Measurements from ENCODE around the gene TMEM169. TPM values are rescaled to one million over a fixed set of nuclear protein-coding genes. Genes with fewer than 3 reads are reported as not detected.
"Not testable (repeated sequence)": the region's sequence is repeated elsewhere in the genome, so short reads cannot be mapped to it uniquely, and the experiment has no call there.

Gene TMEM169
- polyA plus RNA-seq, 1 donor: 14.0 TPM

DNA sequence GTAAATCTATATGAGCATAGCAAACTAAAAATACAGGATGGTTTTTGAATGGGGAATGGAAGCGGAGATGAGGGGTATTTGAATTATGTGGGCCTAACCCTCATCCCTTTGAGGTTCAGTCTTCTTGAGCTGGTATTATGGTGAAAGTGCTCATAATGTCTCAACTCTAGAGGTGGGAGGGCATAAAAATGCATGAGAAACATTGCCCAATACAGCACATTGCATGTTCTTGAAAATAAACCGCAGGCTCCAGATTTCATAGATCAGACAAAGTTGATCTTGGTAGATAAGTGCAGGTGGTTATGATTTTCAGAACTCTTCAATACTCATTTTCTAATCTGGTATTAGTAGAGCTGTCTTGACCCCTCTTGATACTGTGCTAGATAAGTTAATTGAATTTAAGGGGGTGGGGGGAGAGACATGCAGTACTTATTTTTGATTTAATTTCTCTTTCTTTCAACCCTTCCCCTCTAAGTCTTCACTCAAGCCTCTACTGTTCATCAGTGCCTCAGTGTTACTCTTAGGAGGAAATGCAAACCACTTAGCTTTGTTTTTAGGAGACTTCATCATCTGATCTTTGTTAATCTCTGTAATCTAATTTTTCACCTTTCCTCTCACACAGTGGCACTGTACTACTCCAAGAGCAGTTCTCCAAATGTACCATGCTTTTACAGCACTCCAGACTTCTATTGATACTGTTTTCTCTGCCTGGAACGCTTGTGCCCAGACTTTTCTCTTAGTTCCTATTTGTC, 49.6 kb downstream of the TMEM169 start:
- no peak for DNase-seq

DNA sequence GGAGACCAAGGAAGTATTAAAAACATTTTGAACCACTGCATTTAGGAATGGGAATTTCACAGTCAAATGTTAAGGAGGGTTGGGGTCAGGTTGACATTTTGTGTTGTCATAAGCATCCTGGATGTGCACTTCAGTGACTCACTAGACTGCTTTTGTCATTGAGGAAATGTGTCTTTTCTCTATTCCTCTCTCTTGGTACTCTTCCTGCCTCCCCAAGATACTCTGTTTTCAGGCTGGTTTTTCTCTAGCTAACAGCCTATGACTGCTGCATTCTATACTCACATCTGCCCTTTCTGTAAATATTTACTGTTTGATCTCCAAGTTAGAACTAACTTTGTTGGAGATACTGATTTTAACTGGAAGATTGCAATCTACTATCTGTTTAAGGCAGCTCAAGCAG, 50.9 kb downstream of the TMEM169 start:
- DNase-seq: no peak

DNA sequence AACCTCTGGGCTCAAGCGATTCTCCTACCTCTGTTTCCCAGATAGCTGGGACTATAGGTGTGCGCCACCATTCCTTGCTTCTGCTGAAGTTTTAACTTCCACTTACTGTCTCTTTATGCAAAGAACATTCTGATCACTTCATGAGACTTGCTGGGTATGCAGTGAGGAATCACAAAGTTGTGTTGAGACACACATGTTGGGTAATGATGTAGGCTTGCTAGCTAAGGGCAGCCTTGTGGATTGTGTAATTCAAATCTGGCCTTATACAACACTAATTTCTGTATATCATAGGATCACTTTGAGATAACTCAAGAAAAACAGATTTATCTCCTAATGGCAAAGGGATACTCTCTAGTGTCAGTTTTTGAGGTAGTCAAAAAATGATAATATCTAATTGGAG, 51.7 kb downstream of the TMEM169 start:
- no peak for DNase-seq

DNA sequence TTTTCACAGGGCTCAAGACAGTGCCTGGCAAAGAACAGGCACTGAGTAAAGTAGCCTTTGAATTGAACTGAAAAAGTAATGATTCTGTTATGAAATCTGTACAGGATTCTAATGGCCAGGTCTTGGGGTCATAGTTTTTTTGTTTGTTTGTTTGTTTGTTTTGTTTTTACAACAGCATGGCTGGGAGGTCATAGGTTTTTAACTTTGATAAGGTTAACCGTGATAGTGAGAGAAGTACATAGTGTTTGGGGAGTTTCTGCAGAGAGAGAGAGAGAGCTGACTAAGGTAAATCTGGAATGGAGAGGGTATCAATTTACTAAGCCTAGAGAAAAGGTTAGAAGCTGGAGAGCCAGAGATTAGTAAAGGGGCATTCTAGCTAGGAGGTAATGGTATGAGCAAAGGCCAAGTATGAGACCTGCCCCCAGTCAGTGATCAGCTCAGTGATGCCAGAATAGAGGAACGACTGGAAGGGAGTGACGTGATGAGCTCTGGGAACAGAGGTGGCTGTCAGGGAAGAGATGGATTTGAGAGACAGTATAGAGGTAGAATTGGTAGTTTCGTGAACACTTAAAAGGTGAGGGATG, 53.3 kb downstream of the TMEM169 start:
- DNase-seq: no peak

DNA sequence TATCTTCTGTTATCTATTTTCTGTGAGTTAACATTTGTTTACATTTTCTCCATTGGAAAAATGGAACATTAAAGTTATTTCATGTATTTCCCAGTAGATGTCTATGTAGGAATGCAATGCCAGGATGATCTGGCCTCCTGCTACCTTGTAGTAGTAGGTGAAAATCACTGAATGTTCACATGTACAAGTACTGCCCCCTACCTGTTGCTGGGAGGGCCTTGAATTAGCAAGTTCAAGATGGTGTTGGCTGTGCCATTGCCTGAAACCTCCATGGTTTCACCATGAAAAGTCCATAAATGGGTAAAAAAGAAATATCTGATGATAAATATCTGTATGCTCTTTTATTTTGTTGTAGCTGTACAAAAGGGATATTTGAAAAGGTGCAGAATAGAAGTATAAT, 58.2 kb downstream of the TMEM169 start:
- DNase-seq: no peak

DNA sequence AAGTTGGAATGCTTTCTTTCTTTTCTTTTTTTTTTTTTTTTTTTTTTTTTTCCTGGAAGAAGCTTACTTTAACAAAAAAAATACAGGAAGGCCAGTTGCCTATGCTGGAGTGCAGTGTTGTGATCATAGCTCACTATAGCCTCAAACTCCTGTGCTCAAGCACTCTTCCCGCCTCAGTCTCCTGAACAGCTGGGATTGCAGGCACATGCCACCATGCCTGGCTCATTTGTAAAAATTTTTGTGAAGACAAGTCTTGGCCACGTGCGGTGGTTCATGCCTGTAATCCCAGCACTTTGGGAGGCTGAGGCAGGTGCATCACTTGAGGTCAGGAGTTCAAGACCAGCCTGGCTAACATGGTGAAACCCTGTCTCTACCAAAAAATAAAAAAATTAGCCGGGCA, 59.8 kb downstream of the TMEM169 start:
- DNase-seq: not testable (repeated sequence)

DNA sequence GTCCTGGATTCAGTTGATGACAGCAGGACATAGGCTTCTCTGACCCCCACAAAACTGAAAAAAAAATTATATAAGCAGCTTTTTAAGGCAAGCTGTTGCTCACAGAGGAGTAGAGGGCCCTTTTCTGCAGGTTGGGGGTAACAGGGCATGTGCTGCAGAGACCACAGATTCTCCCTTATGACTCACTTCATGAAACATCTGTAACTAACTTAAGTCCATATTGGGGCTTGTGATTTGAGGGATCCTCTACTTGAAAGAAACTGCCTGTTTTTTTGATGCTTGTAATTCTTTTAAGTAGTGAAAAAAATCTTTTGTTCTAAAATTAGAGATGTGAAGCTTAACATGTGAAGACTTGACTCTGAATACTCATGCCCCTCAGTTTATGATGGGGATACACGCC, 60.8 kb downstream of the TMEM169 start:
- DNase-seq: no peak

DNA sequence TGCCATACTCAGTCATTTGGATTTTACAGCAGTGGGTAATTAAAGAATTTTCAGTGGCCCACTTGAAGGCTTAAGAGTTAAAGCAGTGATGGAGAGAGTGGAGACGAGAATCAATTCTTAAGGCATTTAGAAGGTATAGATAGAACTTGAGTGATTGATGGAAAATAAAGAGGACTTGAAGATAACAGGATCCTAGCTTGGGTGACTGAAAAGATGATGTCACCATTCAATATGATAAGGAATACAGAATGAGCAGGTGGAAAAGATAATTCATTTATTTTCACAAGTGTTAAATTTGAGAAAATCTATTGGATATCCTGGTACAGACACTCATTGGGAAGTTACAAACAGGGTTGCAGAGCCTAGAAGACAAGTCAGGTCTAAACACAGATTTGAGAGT, 62.7 kb downstream of the TMEM169 start:
- no peak for DNase-seq

DNA sequence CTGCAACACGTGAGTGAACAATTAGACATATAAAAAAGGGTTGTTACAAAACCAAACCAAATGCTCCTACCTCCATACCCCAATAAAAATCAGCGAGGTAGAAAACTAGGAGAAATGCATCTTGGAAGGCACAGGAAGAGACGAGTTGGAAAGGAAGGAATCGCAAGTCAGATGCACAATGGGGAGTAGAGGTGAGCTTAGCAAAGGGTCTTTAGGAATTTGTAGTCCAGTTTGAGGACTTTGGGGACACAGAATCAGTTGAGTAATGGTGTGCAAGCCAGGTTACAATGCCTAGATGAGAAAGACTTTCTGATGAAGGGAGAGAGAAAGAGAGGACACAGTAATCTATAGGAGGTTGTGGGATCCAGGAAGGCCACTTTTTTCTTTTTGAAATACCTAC, 63.1 kb downstream of the TMEM169 start:
- DNase-seq: no peak

DNA sequence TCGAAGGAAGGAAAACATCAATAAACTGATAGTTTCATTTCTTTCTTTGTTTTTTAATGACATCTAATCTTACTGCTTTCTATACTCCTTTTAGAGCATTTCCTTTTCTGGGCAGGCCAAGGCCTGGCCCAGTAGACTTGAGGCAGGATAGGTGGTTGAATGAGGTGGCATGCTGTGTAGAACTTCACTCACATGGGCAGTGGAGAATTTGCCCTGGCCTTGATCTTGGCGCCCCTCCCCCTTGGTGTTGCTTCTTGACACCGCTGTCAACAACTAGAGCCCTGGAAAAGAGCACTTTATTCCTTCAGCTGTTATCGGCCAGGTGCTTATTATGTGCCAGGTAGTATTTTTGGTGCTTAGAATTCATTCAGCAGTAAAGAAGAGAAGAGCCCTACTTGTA, 64.9 kb downstream of the TMEM169 start:
- no peak for DNase-seq

DNA sequence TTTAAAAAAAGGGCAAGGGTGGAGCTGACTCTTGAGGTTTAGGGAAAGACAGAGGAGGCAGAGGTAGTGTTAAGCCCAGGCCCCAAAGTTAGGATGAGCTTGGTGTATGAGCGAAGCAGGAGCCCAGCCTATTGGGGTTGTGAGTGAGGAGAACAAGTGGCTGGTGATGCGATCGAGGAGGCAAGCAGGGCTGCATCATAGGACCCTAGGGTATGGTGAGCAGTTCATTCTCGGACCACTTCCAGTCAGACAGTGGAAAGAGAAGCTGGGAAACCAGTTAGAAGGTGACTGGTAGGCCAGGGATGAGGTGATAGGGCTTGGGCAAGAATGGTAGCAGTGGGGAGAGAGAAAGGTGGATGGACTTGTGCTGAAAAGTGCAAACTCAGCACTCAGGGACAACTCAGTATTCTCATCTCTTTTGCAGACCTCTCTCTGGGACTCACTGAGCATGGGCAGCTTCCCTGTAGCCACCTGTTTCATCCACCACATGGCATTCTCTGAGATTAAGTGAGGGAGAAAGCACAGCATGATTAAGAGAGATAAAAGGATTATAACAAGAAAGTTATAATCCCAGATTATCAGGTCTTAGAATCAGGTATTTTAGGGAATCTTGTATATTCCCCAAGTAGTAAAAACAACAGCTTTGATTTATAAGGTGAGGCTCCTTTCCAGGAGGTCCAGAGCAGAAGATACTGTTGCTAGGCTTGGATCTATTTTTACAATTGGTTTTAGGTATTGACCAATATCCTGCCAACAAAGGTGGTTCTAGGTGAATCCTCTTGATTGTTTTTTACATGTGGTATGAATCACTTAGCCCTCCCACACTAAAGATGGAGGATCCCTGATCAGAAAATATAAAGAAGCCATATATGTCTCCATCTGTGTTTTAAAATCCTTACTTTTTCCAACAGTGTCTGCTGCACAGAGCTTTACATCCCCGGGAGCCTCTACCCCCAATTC, 65.7 kb downstream of the TMEM169 start:
- no peak for DNase-seq

DNA sequence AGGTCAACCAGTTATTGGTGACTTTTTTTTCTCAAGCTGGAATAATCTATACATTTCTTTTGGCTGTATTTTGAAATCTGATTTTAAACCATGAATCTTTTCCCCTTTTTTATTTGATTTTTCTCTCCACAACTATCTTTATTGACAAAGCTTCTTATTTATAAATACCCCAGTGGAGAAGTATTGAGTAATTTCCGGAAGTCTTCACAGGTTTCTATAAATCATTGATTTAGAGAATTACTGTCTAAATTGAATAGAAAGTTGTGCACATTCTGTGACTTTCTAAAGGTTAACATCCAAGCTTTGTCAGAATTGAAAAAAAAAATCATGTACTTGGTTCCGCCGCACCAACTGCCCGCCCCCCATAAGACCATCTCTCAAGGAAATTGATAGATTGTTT, 67.3 kb downstream of the TMEM169 start:
- DNase-seq: no peak

DNA sequence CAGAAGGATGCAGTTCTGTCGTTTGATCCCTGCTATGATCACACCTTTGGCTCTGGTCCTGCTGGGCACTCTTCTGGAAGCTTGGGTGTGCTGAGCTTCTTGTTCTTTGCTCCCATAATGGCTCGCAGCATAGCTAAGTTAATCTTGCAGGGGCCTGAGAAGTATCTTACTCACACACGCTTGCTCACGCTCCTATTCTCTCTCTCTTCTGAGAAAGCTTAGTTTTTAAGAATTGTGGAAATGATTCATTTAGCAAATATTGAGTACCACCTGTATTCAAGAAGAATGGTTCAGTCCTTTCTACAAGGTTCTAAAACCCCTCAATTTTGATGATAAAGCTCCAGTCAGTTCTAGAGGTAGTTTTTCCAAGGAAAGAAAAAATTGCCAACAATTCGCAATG, 68.0 kb downstream of the TMEM169 start:
- DNase-seq: no peak

DNA sequence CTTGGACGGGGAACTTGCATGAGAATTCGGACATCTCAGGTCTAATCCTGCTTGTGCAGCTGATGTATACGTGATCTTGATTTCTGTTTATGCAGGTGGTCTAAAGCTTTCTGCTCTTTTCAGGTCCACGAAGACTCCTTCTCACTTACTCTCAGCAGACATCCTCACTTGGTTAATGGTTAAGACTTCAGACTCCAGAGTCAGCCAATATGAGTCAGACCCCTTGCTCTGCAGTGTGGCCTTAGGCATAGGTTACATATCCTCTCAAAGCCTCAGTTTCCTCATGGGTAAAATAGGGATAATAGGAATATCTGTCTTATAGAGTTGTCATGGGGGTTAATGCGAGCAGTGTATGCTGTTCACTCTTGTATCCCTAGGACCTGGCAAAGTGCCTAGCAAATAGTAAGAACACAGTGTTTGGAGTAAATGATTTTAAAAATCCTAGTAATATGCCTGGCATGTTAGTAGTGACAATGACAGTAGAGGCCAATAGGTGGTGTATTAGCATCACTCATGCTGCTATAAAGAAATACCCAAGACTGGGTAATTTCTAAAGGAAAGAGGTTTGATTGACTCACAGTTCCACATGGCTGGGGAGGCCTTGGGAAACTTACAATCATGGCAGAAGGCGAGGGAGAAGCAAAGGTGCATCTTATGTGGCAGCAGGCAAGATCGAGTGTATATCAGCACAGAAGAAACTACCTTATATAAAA, 69.8 kb downstream of the TMEM169 start:
- no peak for DNase-seq

Other genes starting within 250 kb of the TMEM169 start
- gene MREG, start 68.4 kb upstream of the TMEM169 start, polyA plus RNA-seq (ENCODE audit: insufficient read length): 25.4 TPM
- gene PECR, start 110 bp upstream of the TMEM169 start, polyA plus RNA-seq (ENCODE audit: insufficient read length): 46.0 TPM
- 368 TPM for gene XRCC5, start 27.4 kb downstream of the TMEM169 start, polyA plus RNA-seq (ENCODE audit: insufficient read length)

Data from left kidney (tissue), 2 donors.